Measurements from ENCODE around the gene TCHH.

DNA sequence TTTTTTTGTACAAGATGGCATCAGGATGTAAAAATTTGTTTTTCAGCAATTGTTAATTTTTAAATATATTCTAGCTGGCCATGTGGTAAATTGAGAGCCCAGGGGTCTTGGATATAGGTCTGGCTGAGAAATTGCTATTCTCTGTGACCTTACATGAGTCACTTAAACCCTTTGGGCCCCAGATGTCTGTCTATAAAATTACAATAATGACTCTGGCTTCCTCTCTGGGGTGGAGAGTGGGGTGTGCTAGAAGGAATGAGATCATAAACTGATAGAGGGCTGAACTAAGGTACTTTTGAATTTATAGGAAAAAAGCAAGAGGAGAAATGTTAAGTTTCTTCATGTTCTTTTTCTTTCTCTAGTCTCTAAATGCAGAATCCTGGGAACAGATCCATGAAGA is 12.4 kb upstream of the TCHH start:
- TF ChIP-seq, protein P1, sequence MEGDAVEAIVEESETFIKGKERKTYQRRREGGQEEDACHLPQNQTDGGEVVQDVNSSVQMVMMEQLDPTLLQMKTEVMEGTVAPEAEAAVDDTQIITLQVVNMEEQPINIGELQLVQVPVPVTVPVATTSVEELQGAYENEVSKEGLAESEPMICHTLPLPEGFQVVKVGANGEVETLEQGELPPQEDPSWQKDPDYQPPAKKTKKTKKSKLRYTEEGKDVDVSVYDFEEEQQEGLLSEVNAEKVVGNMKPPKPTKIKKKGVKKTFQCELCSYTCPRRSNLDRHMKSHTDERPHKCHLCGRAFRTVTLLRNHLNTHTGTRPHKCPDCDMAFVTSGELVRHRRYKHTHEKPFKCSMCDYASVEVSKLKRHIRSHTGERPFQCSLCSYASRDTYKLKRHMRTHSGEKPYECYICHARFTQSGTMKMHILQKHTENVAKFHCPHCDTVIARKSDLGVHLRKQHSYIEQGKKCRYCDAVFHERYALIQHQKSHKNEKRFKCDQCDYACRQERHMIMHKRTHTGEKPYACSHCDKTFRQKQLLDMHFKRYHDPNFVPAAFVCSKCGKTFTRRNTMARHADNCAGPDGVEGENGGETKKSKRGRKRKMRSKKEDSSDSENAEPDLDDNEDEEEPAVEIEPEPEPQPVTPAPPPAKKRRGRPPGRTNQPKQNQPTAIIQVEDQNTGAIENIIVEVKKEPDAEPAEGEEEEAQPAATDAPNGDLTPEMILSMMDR (conservative IDR thresholded peaks at IDR 0.05; ENCODE audit: low read length), result no peak
- TF ChIP-seq EZH2phosphoT487 (IDR thresholded peaks at IDR 0.05; ENCODE audit: borderline replicate concordance), result no peak

Data from Loucy (cell line).